DND-41 (cell line): ENCODE data around the gene ALG8.

Source experiments
- ATAC-seq: fragments of 200-7000 bp; cut with Tn5 transposase; 3 replicates; pipeline ENCODE4 v1.9.1; 2021; ENCODE audit warnings: low read depth; ENCODE audit not compliant: insufficient read depth
- DNase-seq: peaks from one replicate; pipeline ENCODE4 v3.0.0-alpha.2; 2020
- H2AFZ ChIP-seq: 2 replicates; pipeline ENCODE4 v1.6.0; 2012; ENCODE audit warnings: low read depth, low read length
- H3K27ac ChIP-seq: 2 replicates; pipeline ENCODE4 v1.5.1; 2012; ENCODE audit warnings: low read length, inconsistent platforms
- H3K27me3 ChIP-seq: fragments of 200-600 bp; sonication (generic); 2 replicates; pipeline ENCODE4 v1.6.0; 2012; ENCODE audit warnings: low read length, mild to moderate bottlenecking, inconsistent platforms; ENCODE audit not compliant: insufficient read depth, poor library complexity
- H3K36me3 ChIP-seq: 2 replicates; pipeline ENCODE4 v1.5.1; 2012; ENCODE audit warnings: low read length, inconsistent platforms; ENCODE audit not compliant: insufficient read depth
- H3K4me1 ChIP-seq: 2 replicates; pipeline ENCODE4 v1.5.1; 2012; ENCODE audit warnings: mild to moderate bottlenecking, low read length; ENCODE audit not compliant: insufficient read depth
- H3K4me2 ChIP-seq: 2 replicates; pipeline ENCODE4 v1.6.0; 2012; ENCODE audit warnings: mild to moderate bottlenecking, moderate library complexity, low read length, inconsistent platforms; ENCODE audit not compliant: insufficient read depth
- H3K4me3 ChIP-seq, 2 experiments: fragments of 200-600 bp in 1 of 2; shearing (Covaris generic) in 1 of 2; 2 replicates each; pipeline ENCODE4 v1.5.1; 2012 to 2016; ENCODE audit warnings: inconsistent platforms in 2 of 2, low read length in 2 of 2, mild to moderate bottlenecking in 2 of 2, low read depth in 1 of 2, moderate library complexity in 1 of 2
- H3K79me2 ChIP-seq: 2 replicates; pipeline ENCODE4 v1.6.0; 2012; ENCODE audit warnings: low read length, inconsistent platforms; ENCODE audit not compliant: insufficient read depth
- H3K9ac ChIP-seq: 2 replicates; pipeline ENCODE4 v1.6.0; 2012; ENCODE audit warnings: low read depth, mild to moderate bottlenecking, inconsistent platforms, low read length, moderate library complexity
- H3K9me3 ChIP-seq: 2 replicates; pipeline ENCODE4 v1.5.1; 2012; ENCODE audit warnings: low read length, moderate library complexity, mild to moderate bottlenecking, inconsistent platforms; ENCODE audit not compliant: insufficient read depth, severe bottlenecking
- H4K20me1 ChIP-seq: 2 replicates; pipeline ENCODE4 v1.6.0; 2012; ENCODE audit warnings: low read length; ENCODE audit not compliant: insufficient read depth
- EZH2 ChIP-seq: IDR thresholded peaks from 3 replicates; pipeline ENCODE4 v1.6.1; 2012; ENCODE audit warnings: borderline replicate concordance, low read depth, mild to moderate bottlenecking, moderate library complexity, low read length, inconsistent platforms; ENCODE audit not compliant: severe bottlenecking
- TF ChIP-seq, protein P1 (sequence below): IDR thresholded peaks from 2 replicates; pipeline ENCODE4 v1.5.1; 2012; ENCODE audit warnings: borderline replicate concordance, low read length, moderate library complexity, mild to moderate bottlenecking; ENCODE audit not compliant: poor library complexity, severe bottlenecking; ENCODE audit errors: extremely low read depth

ALG8 gene

GRCh38 chr11:78110351-78110750 lies 29.1 kb downstream of the ALG8 start:
- ATAC-seq (no peak), DNase-seq (no peak)
- Histone ChIP-seq H3K9ac (no peak overlapping the region), H3K4me1 (no peaks in the 10 kb centered on the region), H4K20me1 (no peaks in the 10 kb centered on the region), H3K9me3 (no peaks in the 10 kb centered on the region), H3K36me3 (peaks cover 62% of the 10 kb centered on the region), H3K27ac (no peak overlapping the region), H3K27me3 (no peaks in the 10 kb centered on the region), H2AFZ (no peak overlapping the region), H3K4me2 (no peak overlapping the region), H3K4me3 (no peak overlapping the region), H3K79me2 (no peaks in the 10 kb centered on the region)
- TF ChIP-seq EZH2: no peak
- TF ChIP-seq, protein P1, sequence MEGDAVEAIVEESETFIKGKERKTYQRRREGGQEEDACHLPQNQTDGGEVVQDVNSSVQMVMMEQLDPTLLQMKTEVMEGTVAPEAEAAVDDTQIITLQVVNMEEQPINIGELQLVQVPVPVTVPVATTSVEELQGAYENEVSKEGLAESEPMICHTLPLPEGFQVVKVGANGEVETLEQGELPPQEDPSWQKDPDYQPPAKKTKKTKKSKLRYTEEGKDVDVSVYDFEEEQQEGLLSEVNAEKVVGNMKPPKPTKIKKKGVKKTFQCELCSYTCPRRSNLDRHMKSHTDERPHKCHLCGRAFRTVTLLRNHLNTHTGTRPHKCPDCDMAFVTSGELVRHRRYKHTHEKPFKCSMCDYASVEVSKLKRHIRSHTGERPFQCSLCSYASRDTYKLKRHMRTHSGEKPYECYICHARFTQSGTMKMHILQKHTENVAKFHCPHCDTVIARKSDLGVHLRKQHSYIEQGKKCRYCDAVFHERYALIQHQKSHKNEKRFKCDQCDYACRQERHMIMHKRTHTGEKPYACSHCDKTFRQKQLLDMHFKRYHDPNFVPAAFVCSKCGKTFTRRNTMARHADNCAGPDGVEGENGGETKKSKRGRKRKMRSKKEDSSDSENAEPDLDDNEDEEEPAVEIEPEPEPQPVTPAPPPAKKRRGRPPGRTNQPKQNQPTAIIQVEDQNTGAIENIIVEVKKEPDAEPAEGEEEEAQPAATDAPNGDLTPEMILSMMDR: no peak

GRCh38 chr11:78109081-78110015 lies 30.1 kb downstream of the ALG8 start:
- Histone ChIP-seq H3K4me2 (no peak overlapping the region), H3K4me1 (no peaks in the 10 kb centered on the region), H3K27me3 (no peaks in the 10 kb centered on the region), H3K4me3 (no peak overlapping the region), H3K9me3 (no peaks in the 10 kb centered on the region), H2AFZ (no peak overlapping the region), H3K79me2 (no peaks in the 10 kb centered on the region), H3K9ac (no peak overlapping the region), H3K36me3 (peaks cover 63% of the 10 kb centered on the region), H3K27ac (no peak overlapping the region), H4K20me1 (no peaks in the 10 kb centered on the region)
- no peak for ATAC-seq
- no peak for TF ChIP-seq EZH2
- TF ChIP-seq, protein P1: no peak
- no peak for DNase-seq

DNA sequence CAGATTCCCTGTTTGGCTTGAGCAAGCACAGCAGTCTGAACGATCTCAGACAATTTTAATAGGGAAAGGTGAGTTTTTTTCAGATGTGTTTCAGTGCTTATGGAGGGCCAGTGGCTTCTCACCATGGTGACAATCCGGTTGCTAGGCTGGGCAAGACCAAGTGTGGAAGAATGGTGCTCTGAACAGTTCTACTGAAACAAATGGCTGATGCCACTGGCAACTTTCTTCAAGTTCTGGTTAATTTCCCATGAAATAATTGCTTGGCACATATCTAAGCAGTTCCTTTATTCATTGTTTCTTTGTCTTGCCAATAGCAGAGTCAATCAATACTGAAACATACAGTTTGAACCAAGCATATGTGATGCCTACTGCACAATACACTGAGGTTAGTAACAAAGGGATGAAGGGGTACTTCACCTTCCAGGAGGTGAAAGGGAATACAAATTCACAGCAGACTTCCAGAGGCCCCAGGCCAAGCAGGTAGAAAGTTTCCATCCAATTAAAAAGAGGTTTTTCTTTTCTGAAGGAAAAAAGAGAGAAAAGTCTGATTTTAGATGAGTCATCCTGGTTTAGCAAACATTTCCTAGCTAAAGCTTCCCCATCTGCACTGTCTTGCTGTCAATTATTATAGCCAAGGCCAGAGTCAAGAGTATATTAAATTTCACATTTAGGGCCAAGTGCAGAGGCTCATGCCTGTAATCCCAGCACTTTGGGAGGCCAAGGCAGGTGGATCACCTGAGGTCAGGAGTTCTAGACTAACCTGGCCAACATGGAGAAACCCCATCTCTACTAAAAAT lies 38.6 kb downstream of the ALG8 start:
- H3K27ac ChIP-seq: no peak overlapping the region
- no peak for TF ChIP-seq EZH2
- TF ChIP-seq, protein P1: no peak
- H3K36me3 ChIP-seq: peaks cover 53% of the 10 kb centered on the region
- H3K79me2 ChIP-seq: no peaks in the 10 kb centered on the region
- DNase-seq (no peak), ATAC-seq (no peak)
- no peak overlapping the region for H2AFZ ChIP-seq
- no peak overlapping the region for H3K4me2 ChIP-seq
- no peaks in the 10 kb centered on the region for H3K9me3 ChIP-seq
- no peak overlapping the region for H3K9ac ChIP-seq
- no peaks in the 10 kb centered on the region for H3K4me1 ChIP-seq
- no peaks in the 10 kb centered on the region for H3K27me3 ChIP-seq
- H3K4me3 ChIP-seq: no peak overlapping the region
- H4K20me1 ChIP-seq: no peaks in the 10 kb centered on the region
